22Rv1 (cell line): Measurements from ENCODE around the gene NUP210L.

Experiments
- CTCF ChIP-seq: fragments of 450-650 bp; IDR thresholded peaks from 2 replicates; pipeline ENCODE4 v1.5.1; 2017; ENCODE audit warnings: mild to moderate bottlenecking
- ZFX ChIP-seq: fragments of 450-650 bp; IDR thresholded peaks from 2 replicates; pipeline ENCODE4 v1.6.1; 2017; ENCODE audit warnings: antibody characterized with exemption, borderline replicate concordance

GRCh38 chr1:153985341-153985912 lies 169.4 kb downstream of the NUP210L start:
- no peak for TF ChIP-seq CTCF
- no peak for TF ChIP-seq ZFX
